K562 (cell line): ENCODE results near the gene STMN3. TPM values are rescaled to one million over a fixed set of nuclear protein-coding genes. Genes with fewer than 3 reads are reported as not detected.

Experiments
- CREM ChIP-seq: IDR thresholded peaks from 2 replicates; pipeline ENCODE4 v1.6.1; 2014; ENCODE audit warnings: antibody characterized with exemption, low read depth
- FOXK1 ChIP-seq: sonication (generic); formaldehyde crosslinking; IDR thresholded peaks from 2 replicates; pipeline ENCODE4 v1.8.0; 2022; ENCODE audit warnings: missing genetic modification reagents, mild to moderate bottlenecking, borderline replicate concordance
- SNRNP70 ChIP-seq: fragments of 200-400 bp; formaldehyde crosslinking; optimal IDR thresholded peaks from 2 replicates; pipeline ENCODE3; 2017; ENCODE audit warnings: low read depth, low read length
- ZBED1 ChIP-seq: IDR thresholded peaks from 2 replicates; pipeline ENCODE4 v1.6.1; 2014
- ZBTB2 ChIP-seq: fragments of 450-650 bp; IDR thresholded peaks from 2 replicates; pipeline ENCODE4 v1.6.1; 2016; ENCODE audit warnings: antibody characterized with exemption
- ZFX ChIP-seq: sonication (generic); formaldehyde crosslinking; IDR thresholded peaks from 2 replicates; pipeline ENCODE4 v1.8.0; 2022; ENCODE audit warnings: mild to moderate bottlenecking, missing genetic modification reagents, moderate library complexity
- ZNF384 ChIP-seq: IDR thresholded peaks from 2 replicates; pipeline ENCODE4 v1.6.1; 2012; ENCODE audit warnings: low read depth, low read length, improper control_type of control experiment
- polyA plus RNA-seq, 8 experiments: library from polyadenylated mRNA; depleted of rRNA in 4 of 8; stranded (reverse) in 5 of 8; unstranded in 3 of 8; fragments of >200 nt; fragmentation: Nextera tagmentation in 2 of 8; fragmentation: Illumina TruSeq in 1 of 8; extraction: Ambion mirVana in 2 of 8; extraction: Trizol in 1 of 8; gene quantifications; 2 replicates each; pipeline versions ENCODE4 v1.2.1 to v1.2.3, GENCODE V29; 2011 to 2014; ENCODE audit warnings: inconsistent platforms in 1 of 8, missing spikeins in 1 of 8
- total RNA-seq, 7 experiments: library from RNA; depleted of rRNA in 6 of 7; stranded (reverse); fragments of >200 nt in 6 of 7; fragmentation: Illumina TruSeq in 2 of 7; extraction: Trizol in 2 of 7; gene quantifications; 2 replicates each; pipeline versions ENCODE4 v1.2.1 to v1.2.3, GENCODE V29; 2011 to 2021; ENCODE audit warnings: low replicate concordance in 1 of 7
- TF ChIP-seq, protein P1 (sequence below), 2 experiments: IDR thresholded peaks; 2 replicates each; pipeline ENCODE4 v1.6.1; 2012; ENCODE audit warnings: improper control_type of control experiment in 2 of 2, low read depth in 2 of 2, low read length in 2 of 2, borderline replicate concordance in 1 of 2

The STMN3 gene
- total and polyA plus RNA-seq, 9 of the 15 experiments (the other 6 are each of a cell fraction or from before 2014, with no cell fraction given) = 0.70 to 65.6 (median 29.4) TPM

- TF ChIP-seq ZNF384 = no peak
- no peak for TF ChIP-seq ZBTB2
- TF ChIP-seq SNRNP70 = no peak
- 0 out of 2 replicates have a peak, but pooled peaks have one; percentile 70 for TF ChIP-seq FOXK1 (CRISPR knock-in tag)
- TF ChIP-seq ZFX (CRISPR knock-in tag) = peak; percentile 55
- TF ChIP-seq, protein P1, sequence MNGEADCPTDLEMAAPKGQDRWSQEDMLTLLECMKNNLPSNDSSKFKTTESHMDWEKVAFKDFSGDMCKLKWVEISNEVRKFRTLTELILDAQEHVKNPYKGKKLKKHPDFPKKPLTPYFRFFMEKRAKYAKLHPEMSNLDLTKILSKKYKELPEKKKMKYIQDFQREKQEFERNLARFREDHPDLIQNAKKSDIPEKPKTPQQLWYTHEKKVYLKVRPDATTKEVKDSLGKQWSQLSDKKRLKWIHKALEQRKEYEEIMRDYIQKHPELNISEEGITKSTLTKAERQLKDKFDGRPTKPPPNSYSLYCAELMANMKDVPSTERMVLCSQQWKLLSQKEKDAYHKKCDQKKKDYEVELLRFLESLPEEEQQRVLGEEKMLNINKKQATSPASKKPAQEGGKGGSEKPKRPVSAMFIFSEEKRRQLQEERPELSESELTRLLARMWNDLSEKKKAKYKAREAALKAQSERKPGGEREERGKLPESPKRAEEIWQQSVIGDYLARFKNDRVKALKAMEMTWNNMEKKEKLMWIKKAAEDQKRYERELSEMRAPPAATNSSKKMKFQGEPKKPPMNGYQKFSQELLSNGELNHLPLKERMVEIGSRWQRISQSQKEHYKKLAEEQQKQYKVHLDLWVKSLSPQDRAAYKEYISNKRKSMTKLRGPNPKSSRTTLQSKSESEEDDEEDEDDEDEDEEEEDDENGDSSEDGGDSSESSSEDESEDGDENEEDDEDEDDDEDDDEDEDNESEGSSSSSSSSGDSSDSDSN (IDR thresholded peaks at IDR 0.05; ENCODE audit: borderline replicate concordance in 1 of 2, low read depth in 2 of 2, low read length in 2 of 2) = no peak
- 0 out of 2 replicates have a peak, but pooled peaks have one; percentile 13 for TF ChIP-seq CREM
- TF ChIP-seq ZBED1 = peak; percentile 51; the same call in 1 of the 2 replicates
Measured at GRCh38 chr20:63625771-63626423, 27.3 kb downstream of the STMN3 start (continued).
